Activated CD4-positive, CD25-positive, alpha-beta regulatory T cell (primary cell): ENCODE data around the gene TIRAP.

Experiments used
- DNase-seq, 4 experiments: peaks; one replicate each; lab custom pipeline; 2025; lab: John Stamatoyannopoulos, UW

Gene TIRAP

DNA sequence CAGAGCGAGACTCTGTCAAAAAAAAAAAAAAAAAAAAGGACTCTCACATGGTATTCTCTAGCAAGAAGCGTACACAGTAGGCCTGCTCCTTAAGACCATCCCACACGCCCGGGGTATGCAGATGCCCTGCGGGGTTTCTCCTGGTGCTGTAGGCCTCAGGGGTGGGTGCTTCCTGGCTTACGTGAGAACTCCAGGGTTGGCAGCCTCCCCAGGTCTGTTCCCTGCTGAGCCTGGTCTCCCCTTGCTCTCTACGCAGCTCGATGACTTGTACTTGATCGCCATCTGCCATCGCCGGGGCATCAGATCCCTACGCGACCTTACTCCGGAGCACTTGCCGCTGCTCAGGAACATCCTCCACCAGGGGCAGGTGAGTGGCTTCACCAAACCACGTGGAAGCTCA is 60.2 kb downstream of the TIRAP start:
- no peak for DNase-seq
